B cell (primary cell): ENCODE data around the gene ARHGEF4. TPM values are rescaled to one million over a fixed set of nuclear protein-coding genes. Genes with fewer than 3 reads are reported as not detected.

Source experiments
- ATAC-seq: fragments of 200-7000 bp; cut with Tn5 transposase; one replicate; pipeline ENCODE4 v1.10.0; 2021; ENCODE audit warnings: low read depth, mild to moderate bottlenecking, moderate number of reproducible peaks, moderate library complexity
- CTCF ChIA-PET: fragments of 350-600 bp; sonication (Branson Sonifier 250); formaldehyde crosslinking; loops from one replicate; lab custom pipeline; 2021; ENCODE audit warnings: antibody characterized with exemption, inconsistent platforms; lab: Charles Lee
- POLR2A ChIA-PET: fragments of 350-600 bp; sonication (Branson Sonifier 250); formaldehyde crosslinking; loops from one replicate; lab custom pipeline; 2021; ENCODE audit warnings: antibody characterized with exemption; lab: Charles Lee
- DNase-seq: peaks from one replicate; pipeline ENCODE4 v3.0.0; 2013
- H2AFZ ChIP-seq: 2 replicates; pipeline ENCODE4 v1.6.1; 2012; ENCODE audit warnings: mild to moderate bottlenecking, low read depth, low read length; ENCODE audit not compliant: insufficient read depth, poor library complexity, severe bottlenecking
- H3K27ac ChIP-seq, 2 donors: 1 replicate in 1 of 2; 2 replicates in 1 of 2; pipeline ENCODE4 v1.5.1; 2012 to 2013; ENCODE audit warnings: low read length in 2 of 2, mild to moderate bottlenecking in 2 of 2, moderate library complexity in 1 of 2
- H3K27me3 ChIP-seq, 4 experiments: fragments of 200-600 bp in 1 of 4; sonication (generic) in 1 of 4; replicated peaks in 1 of 4; 1 replicate in 2 of 4; 2 replicates in 2 of 4; pipeline versions ENCODE4 v1.6.1 to v1.7.0; 2013 to 2016; ENCODE audit warnings: low read length in 3 of 4, mild to moderate bottlenecking in 2 of 4, mixed read lengths in 1 of 4, moderate library complexity in 1 of 4; ENCODE audit not compliant: insufficient read depth in 4 of 4, control insufficient read depth in 3 of 4; ENCODE audit errors: control extremely low read depth in 1 of 4
- H3K36me3 ChIP-seq, 2 experiments: replicated peaks in 1 of 2; 1 replicate in 1 of 2; 2 replicates in 1 of 2; pipeline versions ENCODE4 v1.6.1 to v1.7.1; 2013; ENCODE audit warnings: low read length in 1 of 2; ENCODE audit not compliant: insufficient read depth in 2 of 2, control insufficient read depth in 1 of 2; ENCODE audit errors: control extremely low read depth in 1 of 2, extremely low read depth in 1 of 2
- H3K4me1 ChIP-seq, 2 donors: fragments of 200-600 bp in 1 of 2; sonication (generic) in 1 of 2; 1 replicate in 1 of 2; 2 replicates in 1 of 2; pipeline versions ENCODE4 v1.5.1 to v1.6.1; 2013 to 2017; ENCODE audit warnings: low read length in 2 of 2; ENCODE audit not compliant: control insufficient read depth in 2 of 2, insufficient read depth in 2 of 2
- H3K4me2 ChIP-seq: replicated peaks from 2 replicates; pipeline ENCODE3; 2012; ENCODE audit warnings: mild to moderate bottlenecking, low read depth, low read length; ENCODE audit not compliant: poor library complexity, severe bottlenecking
- H3K4me3 ChIP-seq, 5 experiments: fragments of 200-600 bp in 1 of 5; sonication (generic) in 1 of 5; 1 replicate in 3 of 5; 2 replicates in 2 of 5; pipeline versions ENCODE4 v1.5.1 to v1.7.0; 2011 to 2016; ENCODE audit warnings: low read length in 4 of 5, mild to moderate bottlenecking in 4 of 5, low read depth in 2 of 5, control low read depth in 1 of 5, moderate library complexity in 1 of 5; ENCODE audit not compliant: insufficient read depth in 1 of 5; ENCODE audit errors: control extremely low read depth in 1 of 5, extremely low read depth in 1 of 5
- H3K79me2 ChIP-seq: fragments of 200-600 bp; sonication (generic); one replicate; pipeline ENCODE4 v1.6.0; 2016; ENCODE audit warnings: low read length; ENCODE audit not compliant: control insufficient read depth, insufficient read depth
- H3K9ac ChIP-seq: fragments of 200-600 bp; sonication (generic); 2 replicates; pipeline ENCODE4 v1.6.1; 2017; ENCODE audit warnings: mild to moderate bottlenecking, low read length, moderate library complexity
- H3K9me3 ChIP-seq, 3 donors: one replicate each; pipeline versions ENCODE4 v1.6.1 to v1.7.1; 2013; ENCODE audit warnings: low read length in 2 of 3; ENCODE audit not compliant: control insufficient read depth in 2 of 3, insufficient read depth in 1 of 3; ENCODE audit errors: control extremely low read depth in 1 of 3
- H4K20me1 ChIP-seq: 2 replicates; pipeline ENCODE4 v1.6.0; 2012; ENCODE audit warnings: mild to moderate bottlenecking, low read length; ENCODE audit not compliant: insufficient read depth, control insufficient read depth, poor library complexity, severe bottlenecking
- H3K27ac Mint-ChIP-seq: one replicate; pipeline ENCODE4 v1.8.0; 2021; ENCODE audit warnings: mixed read lengths
- H3K27me3 Mint-ChIP-seq: one replicate; pipeline ENCODE4 v1.8.0; 2021; ENCODE audit warnings: mixed read lengths
- H3K4me1 Mint-ChIP-seq: one replicate; pipeline ENCODE4 v1.8.0; 2021; ENCODE audit warnings: mixed read lengths
- H3K4me3 Mint-ChIP-seq: one replicate; pipeline ENCODE4 v1.8.0; 2021; ENCODE audit warnings: mixed read lengths
- H3K9me3 Mint-ChIP-seq: one replicate; pipeline ENCODE4 v1.8.0; 2022; ENCODE audit warnings: mixed read lengths; ENCODE audit not compliant: insufficient read depth
- EZH2 ChIP-seq: IDR thresholded peaks from 2 replicates; pipeline ENCODE4 v1.6.1; 2012; ENCODE audit warnings: borderline replicate concordance, low read depth, mild to moderate bottlenecking, moderate library complexity, low read length; ENCODE audit not compliant: insufficient read depth, poor library complexity, severe bottlenecking
- WGBS: methylation state at CpG from one replicate; pipeline ENCODE4 v1.1.5; 2013; ENCODE audit warnings: missing lambda C conversion rate; ENCODE audit not compliant: insufficient coverage; 5-methylcytosine and 5-hydroxymethylcytosine counted together
- intact Hi-C: fragments of 100-400 bp; cut with micrococcal nuclease; formaldehyde crosslinking; loops from one replicate; pipeline ENCODE4 v1.10.0; 2022
- polyA plus RNA-seq: library from polyadenylated mRNA; depleted of rRNA; stranded (reverse); fragments of >200 nt; gene quantifications from 2 replicates; pipeline ENCODE4 v1.2.3, GENCODE V29; 2012
- total RNA-seq, 2 donors: library from RNA; stranded (reverse); fragments of 120-200 nt in 1 of 2; gene quantifications; 1 replicate in 1 of 2; 2 replicates in 1 of 2; pipeline versions ENCODE4 v1.2.3 to v1.2.4, GENCODE V29; 2013 to 2022
- TF ChIP-seq, protein P1 (sequence below): fragments of 200-600 bp; IDR thresholded peaks from one replicate; pipeline ENCODE4 v1.8.0; 2022; ENCODE audit warnings: antibody characterized with exemption, mild to moderate bottlenecking

The ARHGEF4 gene
- total and polyA plus RNA-seq, 2 donors (not counting 1 experiment from before 2014, with no cell fraction given), result 2.1 TPM; not detected in 1

DNA sequence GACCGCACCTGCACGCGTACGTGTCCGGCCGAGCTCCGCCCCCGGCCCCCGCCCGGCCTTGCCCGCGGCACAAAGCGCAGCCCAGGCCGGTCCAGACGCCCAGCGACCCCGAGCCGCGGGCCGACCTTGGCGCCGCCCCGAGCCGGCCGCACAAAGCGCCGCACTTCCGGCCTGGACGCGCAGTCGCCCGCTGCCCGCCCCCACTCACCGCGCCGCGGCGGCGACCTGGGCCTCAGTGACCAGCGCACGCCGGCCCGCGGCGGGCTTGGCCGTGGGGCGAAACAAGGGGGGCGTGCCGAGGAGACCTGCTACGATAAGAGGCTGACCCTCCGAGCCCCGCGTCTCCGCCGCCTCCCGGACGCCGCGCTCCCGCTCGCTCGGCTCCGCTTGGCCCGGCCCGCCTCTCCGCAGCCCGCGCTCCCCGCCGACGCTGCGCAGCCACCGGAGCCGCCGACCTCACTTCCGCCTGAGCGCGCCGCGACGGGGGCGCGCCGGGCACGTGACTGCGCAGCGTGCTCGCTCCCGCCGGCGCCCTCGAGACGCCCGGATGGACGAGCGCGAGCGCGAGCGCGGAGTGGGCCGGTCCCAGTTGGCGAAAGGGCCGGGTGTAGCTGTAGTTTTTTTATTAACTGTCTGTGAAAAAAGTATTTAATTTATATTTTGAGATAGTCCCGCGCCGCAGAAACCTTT is 256.4 kb downstream of the ARHGEF4 start, which contains the start of gene FAM168B:
Gene FAM168B, minus strand, starts transcription at position 455 of the 690 bp plus-strand sequence. CDS start 10,814 bp downstream, outside the sequence.
- Mint-ChIP-seq H3K4me1 (peaks cover 18% of the 10 kb centered on the region), H3K4me3 (peak within 1 kb of the TSS; percentile 94), H3K27me3 (no peaks in the 10 kb centered on the region), H3K9me3 (no peaks in the 10 kb centered on the region), H3K27ac (peak within 1 kb of the TSS; percentile 93)
- ChIA-PET POLR2A (interaction anchor here (0.7 to 3.3 kb wide), 4 partner anchors 12 to 751 kb away, joined by 3 to 37 read pairs (median 4); partner anchors contain the start of genes IMP4 and PLEKHB2), CTCF (interaction anchor here (0.8 to 3.7 kb wide), 5 partner anchors 10 to 580 kb away, joined by 3 to 26 read pairs (median 4); partner anchors contain the start of gene PLEKHB2)
- H4K20me1 ChIP-seq, result peaks cover 25% of the 10 kb centered on the region
- TF ChIP-seq EZH2, result no peak
- TF ChIP-seq, protein P1, sequence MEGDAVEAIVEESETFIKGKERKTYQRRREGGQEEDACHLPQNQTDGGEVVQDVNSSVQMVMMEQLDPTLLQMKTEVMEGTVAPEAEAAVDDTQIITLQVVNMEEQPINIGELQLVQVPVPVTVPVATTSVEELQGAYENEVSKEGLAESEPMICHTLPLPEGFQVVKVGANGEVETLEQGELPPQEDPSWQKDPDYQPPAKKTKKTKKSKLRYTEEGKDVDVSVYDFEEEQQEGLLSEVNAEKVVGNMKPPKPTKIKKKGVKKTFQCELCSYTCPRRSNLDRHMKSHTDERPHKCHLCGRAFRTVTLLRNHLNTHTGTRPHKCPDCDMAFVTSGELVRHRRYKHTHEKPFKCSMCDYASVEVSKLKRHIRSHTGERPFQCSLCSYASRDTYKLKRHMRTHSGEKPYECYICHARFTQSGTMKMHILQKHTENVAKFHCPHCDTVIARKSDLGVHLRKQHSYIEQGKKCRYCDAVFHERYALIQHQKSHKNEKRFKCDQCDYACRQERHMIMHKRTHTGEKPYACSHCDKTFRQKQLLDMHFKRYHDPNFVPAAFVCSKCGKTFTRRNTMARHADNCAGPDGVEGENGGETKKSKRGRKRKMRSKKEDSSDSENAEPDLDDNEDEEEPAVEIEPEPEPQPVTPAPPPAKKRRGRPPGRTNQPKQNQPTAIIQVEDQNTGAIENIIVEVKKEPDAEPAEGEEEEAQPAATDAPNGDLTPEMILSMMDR, result no peak
- H3K4me2 ChIP-seq, result peak within 1 kb of the TSS; percentile 91
- ATAC-seq (peak; percentile 76), DNase-seq (peak; percentile 93)
- peak within 1 kb of the TSS; percentile 67 to 99 (median 80) for H3K4me3 ChIP-seq
- peak within 1 kb of the TSS; percentile 71 to 92 for H3K27ac ChIP-seq
- H2AFZ ChIP-seq, result peak within 1 kb of the TSS; percentile 95
- WGBS, result under 1% methylated on average over 107 of the region's 107 CpGs
- peaks cover 0 to 8% of the 10 kb centered on the region in 2 experiments for H3K36me3 ChIP-seq
- H3K9me3 ChIP-seq, result no peaks in the 10 kb centered on the region
- H3K4me1 ChIP-seq, result peaks cover 7 to 16% of the 10 kb centered on the region in 2 donors
- intact Hi-C loops, result loop anchor here (1.0 to 5.0 kb wide), 4 partner anchors 11 to 589 kb away; partner anchors contain the start of gene MZT2A
- H3K27me3 ChIP-seq, result no peaks in the 10 kb centered on the region
- H3K9ac ChIP-seq, result peak within 1 kb of the TSS; percentile 97
- H3K79me2 ChIP-seq, result peaks cover 55% of the 10 kb centered on the region
